Measurements from ENCODE around the gene EFR3B.

Gene EFR3B

DNA sequence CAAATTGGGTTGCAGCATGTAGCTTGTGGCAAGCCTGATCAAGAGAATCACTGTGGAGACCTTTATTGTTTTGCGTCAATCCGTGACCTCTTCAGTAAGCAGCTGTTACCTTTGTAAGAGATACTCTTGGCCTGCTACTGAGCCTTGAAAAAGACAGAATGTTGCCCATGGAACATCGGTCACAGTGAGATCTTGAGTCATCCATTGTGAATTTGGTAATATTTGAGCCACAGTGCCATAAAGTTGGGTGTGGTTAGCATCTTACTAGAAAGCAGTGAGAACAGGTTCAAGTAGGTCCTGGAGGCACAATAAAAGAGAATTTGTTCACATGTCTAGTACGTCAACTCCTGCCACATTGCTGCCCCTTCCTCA lies 12.7 kb upstream of the EFR3B start:
- TF ChIP-seq POLR2A (IDR thresholded peaks at IDR 0.05; ENCODE audit: extremely low read depth, insufficient read length) (no peak), CTCF (IDR thresholded peaks at IDR 0.05; ENCODE audit: low read depth, low read length) (no peak), MAX (IDR thresholded peaks at IDR 0.05; ENCODE audit: low read depth, low read length) (no peak), MYC (IDR thresholded peaks at IDR 0.05; ENCODE audit: low read depth, low read length) (no peak)
- peak; percentile 31 for DNase-seq (ENCODE audit: low read depth)
- H3K4me3 ChIP-seq (ENCODE audit: low read depth, low read length): no peak overlapping the region

DNA sequence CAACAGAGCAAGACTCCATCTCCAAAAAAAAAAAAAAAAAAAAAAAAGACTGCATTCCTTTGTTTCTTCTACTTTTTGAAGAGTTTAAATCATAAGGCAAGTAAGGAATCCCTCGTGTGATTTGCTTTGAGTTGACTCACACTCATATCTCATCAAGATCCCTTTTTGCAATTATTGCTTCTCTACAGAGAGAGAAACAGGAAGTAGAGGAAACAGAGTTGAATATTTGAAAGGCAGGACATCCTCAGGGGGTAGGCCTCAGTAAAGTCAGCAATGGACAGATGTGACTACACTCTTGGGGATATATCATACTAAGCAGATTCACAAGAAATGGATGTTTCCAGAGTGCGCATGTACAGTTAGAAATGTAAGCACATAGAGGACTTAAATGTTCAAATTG lies 11.2 kb upstream of the EFR3B start:
- peak; percentile 85 for DNase-seq (ENCODE audit: low read depth)
- TF ChIP-seq POLR2A (IDR thresholded peaks at IDR 0.05; ENCODE audit: extremely low read depth, insufficient read length) (no peak), MYC (IDR thresholded peaks at IDR 0.05; ENCODE audit: low read depth, low read length) (0 out of 2 replicates have a peak, but pooled peaks have one; percentile 35), MAX (IDR thresholded peaks at IDR 0.05; ENCODE audit: low read depth, low read length) (no peak)
- no peak overlapping the region for H3K4me3 ChIP-seq (ENCODE audit: low read depth, low read length)

DNA sequence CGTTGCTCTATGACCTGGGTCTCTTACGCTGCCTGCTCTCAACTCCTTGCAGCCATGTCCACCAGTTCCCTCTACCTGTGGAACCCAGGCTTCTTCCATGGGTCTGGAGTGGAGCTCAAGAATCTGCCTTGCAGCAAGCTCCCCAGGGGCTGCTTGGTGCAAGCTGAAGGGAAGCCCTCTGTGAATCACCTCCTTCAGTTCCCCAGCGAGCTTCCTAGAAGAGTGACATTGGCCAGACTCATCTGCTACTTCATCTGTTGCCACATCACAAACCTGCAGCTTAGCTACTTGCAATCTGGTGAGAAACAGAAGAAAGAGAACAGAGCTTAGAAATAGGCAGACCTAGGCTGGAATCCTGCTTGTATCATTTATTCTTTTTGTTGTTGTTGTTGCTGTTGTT lies 9.8 kb upstream of the EFR3B start:
- H3K4me3 ChIP-seq (ENCODE audit: low read depth, low read length): peak overlapping the region; percentile 12
- peak; percentile 96 for DNase-seq (ENCODE audit: low read depth)
- TF ChIP-seq MYC (IDR thresholded peaks at IDR 0.05; ENCODE audit: low read depth, low read length) (no peak; the same call in 1 of the 2 replicates), CTCF (IDR thresholded peaks at IDR 0.05; ENCODE audit: low read depth, low read length) (no peak), MAX (IDR thresholded peaks at IDR 0.05; ENCODE audit: low read depth, low read length) (no peak), POLR2A (IDR thresholded peaks at IDR 0.05; ENCODE audit: extremely low read depth, insufficient read length) (no peak)

DNA sequence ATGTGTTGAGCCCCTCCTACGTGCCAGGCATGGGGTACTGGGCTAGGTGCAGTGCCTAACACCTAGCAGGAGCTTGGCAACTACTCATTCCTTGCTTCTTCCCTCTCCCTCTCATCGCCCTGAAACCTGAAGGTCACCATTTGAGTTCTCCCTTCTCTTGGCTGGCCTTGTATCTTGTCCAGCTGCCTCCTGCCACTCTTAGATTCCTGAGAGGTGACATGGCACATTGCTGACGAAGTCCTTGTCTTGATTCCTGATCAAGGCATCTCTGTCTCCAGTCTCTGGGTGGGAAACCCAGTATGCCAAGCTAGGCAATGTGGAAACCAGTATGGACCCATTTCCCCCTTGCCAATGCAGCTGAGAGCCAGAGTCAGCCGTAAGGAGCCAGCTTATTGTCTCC lies 9.0 kb upstream of the EFR3B start:
- no peak overlapping the region for H3K4me3 ChIP-seq (ENCODE audit: low read depth, low read length)
- no peak for DNase-seq (ENCODE audit: low read depth)
- TF ChIP-seq MYC (IDR thresholded peaks at IDR 0.05; ENCODE audit: low read depth, low read length) (no peak), MAX (IDR thresholded peaks at IDR 0.05; ENCODE audit: low read depth, low read length) (no peak), POLR2A (IDR thresholded peaks at IDR 0.05; ENCODE audit: extremely low read depth, insufficient read length) (no peak), CTCF (IDR thresholded peaks at IDR 0.05; ENCODE audit: low read depth, low read length) (no peak)

DNA sequence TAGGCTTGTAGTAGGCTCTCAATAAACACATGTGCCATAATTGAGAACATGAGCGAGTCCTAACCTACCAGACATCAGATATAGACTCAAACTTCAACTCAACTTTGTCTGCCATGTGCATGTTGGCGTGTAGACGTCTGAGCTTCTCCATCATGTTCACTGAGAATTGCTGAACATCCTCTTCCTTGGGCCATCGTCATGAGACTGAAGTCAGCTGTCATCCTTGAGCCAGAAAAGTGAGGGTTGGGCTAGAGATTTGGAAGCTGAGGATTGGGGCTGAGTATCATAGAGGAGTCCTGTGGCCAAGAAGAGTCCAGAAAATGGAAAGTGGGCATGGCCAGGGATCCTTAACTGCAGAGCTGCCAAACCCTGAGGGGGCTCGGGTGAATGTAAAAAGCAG lies 7.8 kb upstream of the EFR3B start:
- DNase-seq (ENCODE audit: low read depth): no peak
- H3K4me3 ChIP-seq (ENCODE audit: low read depth, low read length): no peak overlapping the region
- no peak for TF ChIP-seq MAX (IDR thresholded peaks at IDR 0.05; ENCODE audit: low read depth, low read length)

DNA sequence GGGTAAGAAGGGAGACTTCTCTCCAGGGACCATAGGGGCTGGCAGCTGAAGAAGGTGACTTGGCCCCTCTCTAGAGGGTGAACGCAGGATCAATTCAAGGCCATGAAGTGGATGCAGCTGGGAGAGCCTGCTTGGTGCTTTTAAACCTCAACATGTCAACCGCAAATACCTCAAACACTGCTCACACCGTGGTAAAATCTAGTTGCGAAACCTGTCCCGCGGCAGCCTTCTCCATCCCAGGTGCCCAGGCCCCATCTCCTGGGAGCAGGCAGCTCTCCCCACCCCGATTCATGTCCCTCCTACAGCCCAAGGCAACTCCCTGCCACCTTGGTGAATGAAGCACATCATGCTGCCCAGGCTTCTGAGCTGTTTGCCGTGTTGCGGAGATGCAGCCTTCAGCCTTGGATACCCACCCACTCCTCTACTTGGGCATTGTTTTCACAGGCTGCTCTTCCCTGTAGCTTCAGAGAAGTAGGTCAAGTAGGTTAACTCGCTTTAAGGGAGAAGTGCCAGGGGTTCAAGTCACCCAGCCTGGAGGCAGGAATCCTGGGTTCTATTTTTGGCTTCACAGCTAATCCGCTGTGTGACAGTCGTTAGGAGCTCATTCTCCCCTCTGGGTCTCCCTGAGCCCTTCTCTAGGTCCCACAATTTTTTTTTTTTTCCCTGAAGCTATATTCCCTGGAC lies 6.2 kb upstream of the EFR3B start:
- no peak overlapping the region for H3K4me3 ChIP-seq (ENCODE audit: low read depth, low read length)
- TF ChIP-seq CTCF (IDR thresholded peaks at IDR 0.05; ENCODE audit: low read depth, low read length) (no peak), MAX (IDR thresholded peaks at IDR 0.05; ENCODE audit: low read depth, low read length) (no peak), MYC (IDR thresholded peaks at IDR 0.05; ENCODE audit: low read depth, low read length) (no peak), POLR2A (IDR thresholded peaks at IDR 0.05; ENCODE audit: extremely low read depth, insufficient read length) (no peak)
- DNase-seq (ENCODE audit: low read depth): peak; percentile 83

All from NB4 (cell line).